ENCODE results near the gene PIH1D2.

DNA sequence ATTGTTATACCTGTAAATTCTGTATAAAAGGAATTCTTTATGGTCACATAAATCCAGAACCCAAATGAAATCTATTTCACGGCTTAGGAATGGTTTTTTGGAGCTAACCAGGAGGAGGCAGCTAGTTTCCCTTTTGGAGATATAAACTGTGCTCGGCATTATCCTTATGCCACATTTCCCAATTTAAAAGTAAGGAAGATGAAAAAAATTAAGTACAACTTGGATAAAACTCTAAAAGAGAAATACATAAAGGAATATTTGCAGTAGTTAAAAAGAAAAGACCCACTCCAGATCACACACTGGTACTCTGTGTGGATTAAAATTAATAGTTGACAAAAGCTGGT is 30.9 kb downstream of the PIH1D2 start:
- no peak for TF ChIP-seq POLR2A (IDR thresholded peaks at IDR 0.05; ENCODE audit: borderline replicate concordance, extremely low read depth, insufficient read depth, insufficient read length)
- TF ChIP-seq, protein P1, sequence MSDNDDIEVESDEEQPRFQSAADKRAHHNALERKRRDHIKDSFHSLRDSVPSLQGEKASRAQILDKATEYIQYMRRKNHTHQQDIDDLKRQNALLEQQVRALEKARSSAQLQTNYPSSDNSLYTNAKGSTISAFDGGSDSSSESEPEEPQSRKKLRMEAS (IDR thresholded peaks at IDR 0.05) = no peak
- no peak for TF ChIP-seq SIN3A (IDR thresholded peaks at IDR 0.05; ENCODE audit: low read depth)
- TF ChIP-seq ZFX (IDR thresholded peaks at IDR 0.05) = no peak
- no peak for TF ChIP-seq RAD21 (IDR thresholded peaks at IDR 0.05; ENCODE audit: low read depth)
